ENCODE results near the gene NET1. TPM values are rescaled to one million over a fixed set of nuclear protein-coding genes. Genes with fewer than 3 reads are reported as not detected.

The NET1 gene
- total RNA-seq, 5 donors from 2014 or later (not counting 1 experiment from before 2014, with no cell fraction given) = 10.5 to 41.1 (median 25.1) TPM

DNA sequence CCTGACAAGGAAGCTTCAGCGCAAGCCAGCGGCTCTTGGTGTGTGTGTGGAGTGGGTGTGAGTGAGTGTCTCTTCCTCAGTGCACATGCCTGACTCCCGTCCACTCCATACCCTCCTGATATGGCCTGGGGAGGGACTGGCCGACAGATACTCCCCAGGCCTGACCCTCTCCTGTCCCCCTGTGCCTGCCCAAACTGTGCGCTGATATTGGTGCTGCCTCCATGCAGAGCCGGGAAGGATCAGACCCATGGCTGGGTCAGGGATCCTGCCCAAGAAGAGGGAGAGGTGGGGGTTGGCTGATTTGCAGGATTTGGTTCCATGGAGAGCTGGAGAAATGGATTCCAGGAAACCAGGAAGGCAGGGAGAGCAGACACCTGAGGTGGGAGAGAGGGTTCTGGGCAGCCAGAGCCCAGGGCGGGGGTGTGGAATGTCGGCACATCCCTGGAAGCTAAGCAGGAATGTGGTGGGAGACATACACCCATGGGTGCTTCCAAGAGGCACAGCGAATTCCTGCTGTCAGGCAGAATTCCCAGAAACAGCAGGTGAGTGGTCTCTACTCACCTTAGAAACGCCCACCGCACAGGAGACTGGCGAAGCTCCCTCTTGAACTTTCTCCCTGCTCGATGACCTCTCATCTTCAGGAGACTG is 80.7 kb downstream of the NET1 start:
- H3K9me3 ChIP-seq = no peaks in the 10 kb centered on the region
- ATAC-seq (replicated peaks in 1 of 4) (no peak), DNase-seq (no peak)
- H3K4me1 ChIP-seq (ENCODE audit: control insufficient read depth in 1 of 2, extremely low read depth in 1 of 2, insufficient read depth in 2 of 2, low read length in 2 of 2) = no peaks in the 10 kb centered on the region
- H3K4me1 Mint-ChIP-seq = peaks cover 0 to 4% (median 0%) of the 10 kb centered on the region in 3 donors
- peaks cover 0 to 16% of the 10 kb centered on the region in 2 experiments for H3K27me3 ChIP-seq (replicated peaks in 1 of 2; ENCODE audit: control insufficient read depth in 2 of 2, extremely low read depth in 1 of 2, insufficient read depth in 2 of 2, low read length in 1 of 2)
- H3K36me3 ChIP-seq (ENCODE audit: control insufficient read depth in 2 of 2, extremely low read depth in 1 of 2, insufficient read depth in 1 of 2, low read length in 1 of 2) = no peaks in the 10 kb centered on the region
- peaks cover 5% of the 10 kb centered on the region for H3K36me3 Mint-ChIP-seq
- no peaks in the 10 kb centered on the region for H3K27me3 Mint-ChIP-seq
- H3K27ac Mint-ChIP-seq = no peak overlapping the region
- no peak overlapping the region for H3K4me3 ChIP-seq (ENCODE audit: control insufficient read depth in 1 of 2, extremely low read depth in 1 of 2, low read length in 1 of 2)
- no peak overlapping the region for H3K27ac ChIP-seq (ENCODE audit: low read length)
- 87% methylated on average over 9 of the region's 13 CpGs for WGBS (ENCODE audit: insufficient coverage)
- no peak overlapping the region for H3K4me3 Mint-ChIP-seq
- peaks cover 0 to 6% (median 0%) of the 10 kb centered on the region in 3 donors for H3K9me3 Mint-ChIP-seq
- ChIA-PET POLR2A (no interaction called here), CTCF (no interaction called here)

GRCh38 chr10:5493691-5494090 is 81.3 kb downstream of the NET1 start:
- peaks cover 0 to 4% (median 0%) of the 10 kb centered on the region in 3 donors for H3K4me1 Mint-ChIP-seq
- H3K4me3 Mint-ChIP-seq = no peak overlapping the region
- Histone ChIP-seq H3K27me3 (replicated peaks in 1 of 2; ENCODE audit: control insufficient read depth in 2 of 2, extremely low read depth in 1 of 2, insufficient read depth in 2 of 2, low read length in 1 of 2) (peaks cover 0 to 16% of the 10 kb centered on the region in 2 experiments), H3K27ac (ENCODE audit: low read length) (no peak overlapping the region), H3K4me1 (ENCODE audit: control insufficient read depth in 1 of 2, extremely low read depth in 1 of 2, insufficient read depth in 2 of 2, low read length in 2 of 2) (no peaks in the 10 kb centered on the region), H3K9me3 (no peaks in the 10 kb centered on the region), H3K4me3 (ENCODE audit: control insufficient read depth in 1 of 2, extremely low read depth in 1 of 2, low read length in 1 of 2) (no peak overlapping the region), H3K36me3 (ENCODE audit: control insufficient read depth in 2 of 2, extremely low read depth in 1 of 2, insufficient read depth in 1 of 2, low read length in 1 of 2) (no peaks in the 10 kb centered on the region)
- H3K9me3 Mint-ChIP-seq = peaks cover 0 to 6% (median 0%) of the 10 kb centered on the region in 3 donors
- no peaks in the 10 kb centered on the region for H3K27me3 Mint-ChIP-seq
- WGBS (ENCODE audit: insufficient coverage) = 79% methylated on average over 2 of the region's 3 CpGs
- H3K36me3 Mint-ChIP-seq = peaks cover 5% of the 10 kb centered on the region
- CTCF ChIA-PET = interaction anchor here in 1 of 2 donors (0.6 kb wide), 2 partner anchors 39 to 203 kb away, joined by 3 read pairs; no protein-coding TSS in a partner anchor
- no peak for ATAC-seq (replicated peaks in 1 of 4)
- H3K27ac Mint-ChIP-seq = no peak overlapping the region
- POLR2A ChIA-PET = no interaction called here
- DNase-seq = no peak

GRCh38 chr10:5494611-5495010 is 82.3 kb downstream of the NET1 start:
- no peaks in the 10 kb centered on the region for H3K9me3 ChIP-seq
- Mint-ChIP-seq H3K36me3 (peaks cover 5% of the 10 kb centered on the region), H3K4me1 (peaks cover 0 to 4% (median 0%) of the 10 kb centered on the region in 3 donors), H3K4me3 (no peak overlapping the region), H3K27ac (no peak overlapping the region), H3K9me3 (peaks cover 0 to 6% (median 0%) of the 10 kb centered on the region in 3 donors), H3K27me3 (no peaks in the 10 kb centered on the region)
- peaks cover 0 to 20% of the 10 kb centered on the region in 2 experiments for H3K27me3 ChIP-seq (replicated peaks in 1 of 2; ENCODE audit: control insufficient read depth in 2 of 2, extremely low read depth in 1 of 2, insufficient read depth in 2 of 2, low read length in 1 of 2)
- 82% methylated on average over 4 of the region's 8 CpGs for WGBS (ENCODE audit: insufficient coverage)
- H3K36me3 ChIP-seq (ENCODE audit: control insufficient read depth in 2 of 2, extremely low read depth in 1 of 2, insufficient read depth in 1 of 2, low read length in 1 of 2) = no peaks in the 10 kb centered on the region
- POLR2A ChIA-PET = interaction anchor here in 1 of 2 donors (0.7 kb wide), 1 partner anchor 165 kb away, joined by 5 read pairs; no protein-coding TSS in a partner anchor
- H3K4me3 ChIP-seq (ENCODE audit: control insufficient read depth in 1 of 2, extremely low read depth in 1 of 2, low read length in 1 of 2) = no peak overlapping the region
- CTCF ChIA-PET = interaction anchor here in 1 of 2 donors (0.5 to 0.6 kb wide), 3 partner anchors 72 to 204 kb away, joined by 3 read pairs; no protein-coding TSS in a partner anchor
- H3K4me1 ChIP-seq (ENCODE audit: control insufficient read depth in 1 of 2, extremely low read depth in 1 of 2, insufficient read depth in 2 of 2, low read length in 2 of 2) = no peaks in the 10 kb centered on the region
- DNase-seq (no peak), ATAC-seq (replicated peaks in 1 of 4) (no peak)
- no peak overlapping the region for H3K27ac ChIP-seq (ENCODE audit: low read length)

GRCh38 chr10:5496261-5497250 is 84.2 kb downstream of the NET1 start:
- Mint-ChIP-seq H3K36me3 (peaks cover 5% of the 10 kb centered on the region), H3K27me3 (no peaks in the 10 kb centered on the region), H3K4me1 (no peaks in the 10 kb centered on the region), H3K27ac (no peak overlapping the region), H3K4me3 (no peak overlapping the region), H3K9me3 (peaks cover 0 to 6% (median 0%) of the 10 kb centered on the region in 3 donors)
- Histone ChIP-seq H3K4me3 (ENCODE audit: control insufficient read depth in 1 of 2, extremely low read depth in 1 of 2, low read length in 1 of 2) (no peak overlapping the region), H3K27ac (ENCODE audit: low read length) (no peak overlapping the region), H3K4me1 (ENCODE audit: control insufficient read depth in 1 of 2, extremely low read depth in 1 of 2, insufficient read depth in 2 of 2, low read length in 2 of 2) (no peaks in the 10 kb centered on the region), H3K27me3 (replicated peaks in 1 of 2; ENCODE audit: control insufficient read depth in 2 of 2, extremely low read depth in 1 of 2, insufficient read depth in 2 of 2, low read length in 1 of 2) (peaks cover 0 to 27% of the 10 kb centered on the region in 2 experiments), H3K9me3 (no peaks in the 10 kb centered on the region), H3K36me3 (ENCODE audit: control insufficient read depth in 2 of 2, extremely low read depth in 1 of 2, insufficient read depth in 1 of 2, low read length in 1 of 2) (no peaks in the 10 kb centered on the region)
- CTCF ChIA-PET = interaction anchor here in 1 of 2 donors (0.5 kb wide), 1 partner anchor 1196 kb away, joined by 4 read pairs; no protein-coding TSS in a partner anchor
- POLR2A ChIA-PET = no interaction called here
- no peak for DNase-seq
- WGBS (ENCODE audit: insufficient coverage) = 92% methylated on average over 11 of the region's 25 CpGs
- no peak for ATAC-seq (replicated peaks in 1 of 4)

GRCh38 chr10:5497289-5497688 is 84.9 kb downstream of the NET1 start:
- no peaks in the 10 kb centered on the region for H3K36me3 ChIP-seq (ENCODE audit: control insufficient read depth in 2 of 2, extremely low read depth in 1 of 2, insufficient read depth in 1 of 2, low read length in 1 of 2)
- H3K4me3 ChIP-seq (ENCODE audit: control insufficient read depth in 1 of 2, extremely low read depth in 1 of 2, low read length in 1 of 2) = no peak overlapping the region
- no peak for DNase-seq
- H3K27me3 Mint-ChIP-seq = no peaks in the 10 kb centered on the region
- CTCF ChIA-PET = no interaction called here
- WGBS (ENCODE audit: insufficient coverage) = 91% methylated on average over 6 of the region's 6 CpGs
- H3K36me3 Mint-ChIP-seq = peaks cover under 1% of the 10 kb centered on the region
- no peak for ATAC-seq (replicated peaks in 1 of 4)
- H3K27ac ChIP-seq (ENCODE audit: low read length) = no peak overlapping the region
- no peaks in the 10 kb centered on the region for H3K4me1 ChIP-seq (ENCODE audit: control insufficient read depth in 1 of 2, extremely low read depth in 1 of 2, insufficient read depth in 2 of 2, low read length in 2 of 2)
- POLR2A ChIA-PET = no interaction called here
- H3K27me3 ChIP-seq (replicated peaks in 1 of 2; ENCODE audit: control insufficient read depth in 2 of 2, extremely low read depth in 1 of 2, insufficient read depth in 2 of 2, low read length in 1 of 2) = peaks cover 0 to 27% of the 10 kb centered on the region in 2 experiments
- no peaks in the 10 kb centered on the region for H3K9me3 ChIP-seq
- H3K4me1 Mint-ChIP-seq = no peaks in the 10 kb centered on the region
- no peak overlapping the region for H3K4me3 Mint-ChIP-seq
- H3K9me3 Mint-ChIP-seq = peaks cover 0 to 1% (median 0%) of the 10 kb centered on the region in 3 donors
- no peak overlapping the region for H3K27ac Mint-ChIP-seq

DNA sequence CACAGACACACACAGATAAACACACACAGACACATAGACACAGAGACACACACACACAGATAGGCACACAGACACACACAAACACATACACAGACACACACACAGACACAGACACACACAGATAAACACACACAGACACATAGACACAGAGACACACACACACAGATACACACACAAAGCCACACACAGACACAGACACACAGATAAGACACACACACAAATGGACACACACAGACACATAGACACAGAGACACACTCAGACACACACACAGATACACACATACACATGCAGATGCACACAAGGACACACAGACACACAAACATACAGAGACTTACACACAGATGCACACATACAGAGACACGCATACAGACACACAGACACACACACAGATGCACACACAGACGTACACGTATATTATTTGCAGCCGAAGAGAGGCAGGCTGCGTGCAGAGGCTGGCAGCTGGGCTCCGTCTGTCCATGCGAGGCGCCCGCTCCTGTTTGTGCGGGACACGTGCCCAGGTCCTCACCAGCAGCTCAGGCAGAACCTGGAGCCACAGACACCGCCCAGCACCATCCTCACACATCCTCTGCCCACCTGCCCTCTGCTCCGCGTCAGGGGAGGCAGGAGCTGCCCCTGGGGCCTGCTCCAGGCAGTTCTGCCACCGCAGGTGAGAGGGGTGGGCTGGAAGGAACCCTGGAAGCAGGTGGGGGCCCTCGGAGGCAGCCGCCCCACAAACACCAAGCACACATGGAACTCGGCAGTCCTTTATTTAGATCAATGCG is 85.8 kb downstream of the NET1 start:
- H3K4me1 ChIP-seq (ENCODE audit: control insufficient read depth in 1 of 2, extremely low read depth in 1 of 2, insufficient read depth in 2 of 2, low read length in 2 of 2) = no peaks in the 10 kb centered on the region
- POLR2A ChIA-PET = no interaction called here
- CTCF ChIA-PET = no interaction called here

More for the DNA sequence above, 85.8 kb downstream of the NET1 start:
- Mint-ChIP-seq H3K36me3 (no peaks in the 10 kb centered on the region), H3K4me1 (peaks cover 0 to 2% (median 0%) of the 10 kb centered on the region in 3 donors), H3K27me3 (peaks cover 6 to 7% of the 10 kb centered on the region in 2 donors), H3K4me3 (no peak overlapping the region), H3K9me3 (no peaks in the 10 kb centered on the region), H3K27ac (no peak overlapping the region)
- ATAC-seq (replicated peaks in 1 of 4) = no peak
- Histone ChIP-seq H3K27ac (ENCODE audit: low read length) (no peak overlapping the region), H3K9me3 (no peaks in the 10 kb centered on the region), H3K4me3 (ENCODE audit: control insufficient read depth in 1 of 2, extremely low read depth in 1 of 2, low read length in 1 of 2) (no peak overlapping the region), H3K27me3 (replicated peaks in 1 of 2; ENCODE audit: control insufficient read depth in 2 of 2, extremely low read depth in 1 of 2, insufficient read depth in 2 of 2, low read length in 1 of 2) (peaks cover 0 to 27% of the 10 kb centered on the region in 2 experiments), H3K36me3 (ENCODE audit: control insufficient read depth in 2 of 2, extremely low read depth in 1 of 2, insufficient read depth in 1 of 2, low read length in 1 of 2) (no peaks in the 10 kb centered on the region)
- 96% methylated on average over 9 of the region's 19 CpGs for WGBS (ENCODE audit: insufficient coverage)
- no peak for DNase-seq
